Nephron (organoid): ENCODE data around the gene ADCY5.

Source experiments
- H3K27ac Mint-ChIP-seq, 3 experiments: 2 replicates each; pipeline ENCODE4 v1.8.0; 2020; ENCODE audit warnings: mixed read lengths in 3 of 3, mild to moderate bottlenecking in 2 of 3, moderate library complexity in 1 of 3
- H3K27me3 Mint-ChIP-seq: 2 replicates; pipeline ENCODE4 v1.8.0; 2021; ENCODE audit warnings: low read depth, mild to moderate bottlenecking, moderate library complexity, mixed read lengths
- H3K36me3 Mint-ChIP-seq: 2 replicates; pipeline ENCODE4 v1.8.0; 2020; ENCODE audit warnings: low read depth, mixed read lengths
- H3K4me1 Mint-ChIP-seq: 2 replicates; pipeline ENCODE4 v1.8.0; 2020; ENCODE audit warnings: mixed read lengths
- H3K4me3 Mint-ChIP-seq, 3 experiments: 2 replicates each; pipeline ENCODE4 v1.8.0; 2020; ENCODE audit warnings: mild to moderate bottlenecking in 3 of 3, mixed read lengths in 3 of 3, moderate library complexity in 2 of 3
- H3K9me3 Mint-ChIP-seq: 2 replicates; pipeline ENCODE4 v1.8.0; 2020; ENCODE audit warnings: mixed read lengths
- TF ChIP-seq, protein P1 (sequence below), 3 experiments: fragments of 200-600 bp; sonication (generic); IDR thresholded peaks; one replicate each; pipeline ENCODE4 v1.5.0; 2021; ENCODE audit warnings: antibody characterized with exemption in 3 of 3; ENCODE audit not compliant: unreplicated experiment in 3 of 3

ADCY5 gene

DNA sequence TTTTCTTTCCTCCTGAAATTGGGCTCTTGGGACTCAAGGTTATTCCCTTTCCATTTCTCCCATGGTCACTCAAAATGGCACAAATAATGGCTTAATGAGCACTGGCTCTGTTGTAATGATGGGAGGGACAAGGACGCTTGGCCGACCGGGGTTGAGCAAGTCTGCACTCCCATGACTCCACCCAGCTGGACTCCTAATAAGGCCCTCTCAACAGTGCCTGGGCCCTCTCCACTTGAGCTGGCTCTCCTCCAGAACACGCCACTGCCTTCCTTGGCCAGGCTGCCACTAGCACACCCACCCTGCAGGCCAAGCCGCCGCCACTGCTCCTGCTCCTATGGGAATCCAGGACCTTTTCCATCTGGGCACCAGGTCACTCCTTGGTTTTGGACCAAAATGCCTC, 42.3 kb downstream of the ADCY5 start:
- Mint-ChIP-seq H3K27ac (peak overlapping the region; percentile 18 to 60 (median 32)), H3K4me3 (no peak overlapping the region), H3K4me1 (peaks cover 66% of the 10 kb centered on the region), H3K9me3 (no peaks in the 10 kb centered on the region), H3K36me3 (no peaks in the 10 kb centered on the region), H3K27me3 (peaks cover 13% of the 10 kb centered on the region)
- TF ChIP-seq, protein P1, sequence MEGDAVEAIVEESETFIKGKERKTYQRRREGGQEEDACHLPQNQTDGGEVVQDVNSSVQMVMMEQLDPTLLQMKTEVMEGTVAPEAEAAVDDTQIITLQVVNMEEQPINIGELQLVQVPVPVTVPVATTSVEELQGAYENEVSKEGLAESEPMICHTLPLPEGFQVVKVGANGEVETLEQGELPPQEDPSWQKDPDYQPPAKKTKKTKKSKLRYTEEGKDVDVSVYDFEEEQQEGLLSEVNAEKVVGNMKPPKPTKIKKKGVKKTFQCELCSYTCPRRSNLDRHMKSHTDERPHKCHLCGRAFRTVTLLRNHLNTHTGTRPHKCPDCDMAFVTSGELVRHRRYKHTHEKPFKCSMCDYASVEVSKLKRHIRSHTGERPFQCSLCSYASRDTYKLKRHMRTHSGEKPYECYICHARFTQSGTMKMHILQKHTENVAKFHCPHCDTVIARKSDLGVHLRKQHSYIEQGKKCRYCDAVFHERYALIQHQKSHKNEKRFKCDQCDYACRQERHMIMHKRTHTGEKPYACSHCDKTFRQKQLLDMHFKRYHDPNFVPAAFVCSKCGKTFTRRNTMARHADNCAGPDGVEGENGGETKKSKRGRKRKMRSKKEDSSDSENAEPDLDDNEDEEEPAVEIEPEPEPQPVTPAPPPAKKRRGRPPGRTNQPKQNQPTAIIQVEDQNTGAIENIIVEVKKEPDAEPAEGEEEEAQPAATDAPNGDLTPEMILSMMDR (IDR thresholded peaks at IDR 0.05; ENCODE audit: unreplicated experiment in 3 of 3), result no peak

GRCh38 chr3:123405936-123406510, 42.9 kb downstream of the ADCY5 start:
- peak overlapping the region; percentile 18 to 60 (median 32) for H3K27ac Mint-ChIP-seq
- no peaks in the 10 kb centered on the region for H3K9me3 Mint-ChIP-seq
- peaks cover 61% of the 10 kb centered on the region for H3K4me1 Mint-ChIP-seq
- H3K4me3 Mint-ChIP-seq, result no peak overlapping the region
- H3K36me3 Mint-ChIP-seq, result no peaks in the 10 kb centered on the region
- H3K27me3 Mint-ChIP-seq, result peaks cover 13% of the 10 kb centered on the region
- TF ChIP-seq, protein P1 (IDR thresholded peaks at IDR 0.05; ENCODE audit: unreplicated experiment in 3 of 3), result no peak

GRCh38 chr3:123405021-123405420, 43.9 kb downstream of the ADCY5 start:
- no peaks in the 10 kb centered on the region for H3K9me3 Mint-ChIP-seq
- peaks cover 10% of the 10 kb centered on the region for H3K27me3 Mint-ChIP-seq
- H3K36me3 Mint-ChIP-seq, result no peaks in the 10 kb centered on the region
- H3K27ac Mint-ChIP-seq, result peak overlapping the region in 2 of 3 experiments; percentile 84 to 89
- H3K4me1 Mint-ChIP-seq, result peaks cover 51% of the 10 kb centered on the region
- no peak overlapping the region for H3K4me3 Mint-ChIP-seq
- TF ChIP-seq, protein P1 (IDR thresholded peaks at IDR 0.05; ENCODE audit: unreplicated experiment in 3 of 3), result no peak

DNA sequence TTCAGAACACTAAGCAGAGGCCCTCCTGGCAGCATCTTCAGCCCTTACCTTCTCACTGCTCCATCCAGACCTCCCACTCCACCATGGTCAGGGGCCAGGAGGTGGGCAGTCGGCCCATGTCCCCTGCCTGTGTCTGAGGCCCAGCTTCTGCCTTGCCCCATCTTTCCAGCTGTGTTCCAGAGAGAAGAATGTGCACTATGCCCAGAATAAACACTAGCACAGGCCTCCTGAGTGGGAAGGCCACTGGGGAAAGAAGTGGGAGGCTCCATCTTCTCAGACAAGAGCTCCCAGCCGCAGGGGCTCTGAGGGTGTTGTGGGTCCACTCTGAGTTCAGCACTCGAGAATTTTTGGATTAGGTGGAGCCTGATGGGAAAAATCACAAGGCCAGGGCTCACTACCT, 44.5 kb downstream of the ADCY5 start:
- Mint-ChIP-seq H3K9me3 (no peaks in the 10 kb centered on the region), H3K27ac (peak overlapping the region; percentile 64 to 89 (median 84)), H3K27me3 (peaks cover 10% of the 10 kb centered on the region), H3K36me3 (no peaks in the 10 kb centered on the region), H3K4me1 (peaks cover 45% of the 10 kb centered on the region), H3K4me3 (peak overlapping the region in 1 of 3 experiments; percentile 6)
- TF ChIP-seq, protein P1 (IDR thresholded peaks at IDR 0.05; ENCODE audit: unreplicated experiment in 3 of 3), result no peak

GRCh38 chr3:123401836-123402530, 46.9 kb downstream of the ADCY5 start:
- peak overlapping the region in 1 of 3 experiments; percentile 51 for H3K27ac Mint-ChIP-seq

More at GRCh38 chr3:123401836-123402530, 46.9 kb downstream of the ADCY5 start:
- no peak overlapping the region for H3K4me3 Mint-ChIP-seq
- TF ChIP-seq, protein P1 (IDR thresholded peaks at IDR 0.05; ENCODE audit: unreplicated experiment in 3 of 3), result no peak
- H3K9me3 Mint-ChIP-seq, result no peaks in the 10 kb centered on the region
- peaks cover 35% of the 10 kb centered on the region for H3K4me1 Mint-ChIP-seq
- no peaks in the 10 kb centered on the region for H3K36me3 Mint-ChIP-seq
- H3K27me3 Mint-ChIP-seq, result peaks cover 11% of the 10 kb centered on the region
